Bone marrow (tissue), 2 donors: Measurements from ENCODE around the gene SZT2.
"Not testable (repeated sequence)": the region's sequence is repeated elsewhere in the genome, so short reads cannot be mapped to it uniquely, and the experiment has no call there.

ENCODE experiments used
- DNase-seq, 2 donors: peaks; one replicate each; lab custom pipeline; 2025; lab: John Stamatoyannopoulos, UW

The SZT2 gene

DNA sequence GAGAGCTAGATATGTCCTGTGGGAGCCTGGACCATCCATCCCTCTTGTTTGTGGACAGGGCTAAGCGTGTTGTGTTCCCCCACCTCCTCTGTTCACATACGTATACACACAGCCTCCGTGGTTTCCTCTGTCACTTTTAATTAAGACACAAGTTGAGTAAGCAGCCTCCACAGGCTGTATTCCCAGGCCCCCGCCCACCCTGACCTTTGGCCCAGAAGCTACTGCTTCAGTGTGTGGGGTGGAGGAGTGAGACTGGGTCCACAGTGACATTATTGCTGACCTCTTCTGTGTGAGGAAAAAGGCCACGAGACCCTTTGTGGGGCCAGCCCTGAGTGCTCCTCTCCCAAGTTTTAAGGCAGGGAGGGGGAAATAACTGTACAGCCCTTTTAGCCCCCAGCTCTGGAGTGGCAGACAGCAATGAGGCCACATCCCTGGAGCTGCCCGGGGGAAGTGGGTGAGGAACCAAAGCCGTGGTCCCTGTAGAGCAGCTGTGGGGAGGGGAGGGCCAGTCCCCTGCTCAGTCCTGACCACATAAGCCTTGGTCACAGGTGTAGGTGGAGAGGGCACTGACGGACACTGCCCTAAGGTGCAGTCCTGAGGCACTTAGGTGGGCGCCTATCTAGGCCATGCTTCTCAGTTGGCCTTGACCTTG is 26.3 kb upstream of the SZT2 start:
- no peak for DNase-seq

DNA sequence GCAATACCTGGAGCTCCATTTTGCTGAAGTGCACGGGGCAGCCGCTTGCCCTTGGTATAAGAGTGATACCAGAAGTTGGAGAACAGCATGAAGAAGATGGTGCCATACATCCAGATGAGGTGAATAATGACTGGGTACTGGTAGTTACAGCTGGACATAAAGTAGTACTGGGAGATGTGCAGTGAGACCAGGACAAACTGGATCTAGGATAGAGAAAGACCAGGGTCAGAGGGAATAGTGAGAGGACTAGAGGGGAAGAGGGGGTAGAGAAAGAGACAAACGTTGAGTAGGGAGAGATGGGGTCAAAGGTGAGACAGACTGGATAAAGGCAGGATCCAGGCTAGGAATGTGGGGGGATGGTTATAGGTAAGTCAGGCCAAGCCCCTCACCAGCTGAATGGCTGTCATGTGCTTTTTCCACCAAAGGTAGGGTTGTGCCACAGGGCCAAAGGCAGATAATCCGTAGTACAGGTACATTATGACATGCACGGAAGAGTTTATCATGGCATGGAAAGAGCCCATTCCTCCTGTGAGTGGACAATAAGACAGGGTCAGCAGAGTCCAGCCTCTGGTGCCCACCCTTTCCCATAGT is 25.7 kb upstream of the SZT2 start:
- no peak for DNase-seq

- no peak for DNase-seq
Measured at GRCh38 chr1:43365678-43366077, 24.0 kb upstream of the SZT2 start.

DNA sequence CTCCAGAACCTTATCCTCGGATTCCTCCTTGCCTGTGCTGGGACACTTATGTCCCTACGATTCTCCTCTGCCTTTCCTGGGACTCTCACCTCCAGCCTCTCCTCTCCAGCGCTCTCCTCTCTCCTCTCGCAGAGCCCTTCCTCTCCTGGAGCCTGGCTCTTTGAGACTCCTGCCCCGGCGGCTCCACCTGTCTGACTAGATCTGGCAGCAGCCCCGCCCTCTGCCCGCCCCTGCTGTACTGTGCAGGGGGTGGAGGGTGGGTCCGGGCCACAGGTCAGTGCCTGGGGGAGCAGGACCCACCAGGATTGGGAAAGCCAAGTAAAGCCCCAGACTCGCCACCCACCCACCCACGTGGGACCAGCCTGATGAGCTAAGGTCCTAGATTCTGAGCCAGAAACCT is 23.5 kb upstream of the SZT2 start:
- DNase-seq = no peak

DNA sequence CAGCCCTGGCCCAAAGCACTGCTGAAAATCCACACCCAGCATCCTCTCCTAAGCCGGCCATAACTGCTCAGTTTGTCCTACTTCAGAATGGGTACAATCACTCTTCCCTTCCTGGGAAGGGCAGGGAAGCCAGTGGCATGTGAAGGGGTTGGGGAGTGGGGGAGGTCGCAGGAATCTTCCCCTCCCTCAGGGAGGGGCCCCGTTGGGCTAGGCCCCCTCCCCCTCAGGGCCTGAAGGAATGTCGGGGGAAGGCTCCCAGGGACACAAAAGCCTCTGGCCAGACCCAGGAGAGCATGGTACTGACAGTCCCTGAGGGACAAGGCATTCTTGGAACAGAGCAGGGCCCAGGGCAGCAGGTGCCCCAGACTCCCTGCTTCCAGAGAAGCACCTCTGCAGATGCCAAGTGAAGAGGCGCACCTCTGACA is 23.1 kb upstream of the SZT2 start:
- no peak for DNase-seq

DNA sequence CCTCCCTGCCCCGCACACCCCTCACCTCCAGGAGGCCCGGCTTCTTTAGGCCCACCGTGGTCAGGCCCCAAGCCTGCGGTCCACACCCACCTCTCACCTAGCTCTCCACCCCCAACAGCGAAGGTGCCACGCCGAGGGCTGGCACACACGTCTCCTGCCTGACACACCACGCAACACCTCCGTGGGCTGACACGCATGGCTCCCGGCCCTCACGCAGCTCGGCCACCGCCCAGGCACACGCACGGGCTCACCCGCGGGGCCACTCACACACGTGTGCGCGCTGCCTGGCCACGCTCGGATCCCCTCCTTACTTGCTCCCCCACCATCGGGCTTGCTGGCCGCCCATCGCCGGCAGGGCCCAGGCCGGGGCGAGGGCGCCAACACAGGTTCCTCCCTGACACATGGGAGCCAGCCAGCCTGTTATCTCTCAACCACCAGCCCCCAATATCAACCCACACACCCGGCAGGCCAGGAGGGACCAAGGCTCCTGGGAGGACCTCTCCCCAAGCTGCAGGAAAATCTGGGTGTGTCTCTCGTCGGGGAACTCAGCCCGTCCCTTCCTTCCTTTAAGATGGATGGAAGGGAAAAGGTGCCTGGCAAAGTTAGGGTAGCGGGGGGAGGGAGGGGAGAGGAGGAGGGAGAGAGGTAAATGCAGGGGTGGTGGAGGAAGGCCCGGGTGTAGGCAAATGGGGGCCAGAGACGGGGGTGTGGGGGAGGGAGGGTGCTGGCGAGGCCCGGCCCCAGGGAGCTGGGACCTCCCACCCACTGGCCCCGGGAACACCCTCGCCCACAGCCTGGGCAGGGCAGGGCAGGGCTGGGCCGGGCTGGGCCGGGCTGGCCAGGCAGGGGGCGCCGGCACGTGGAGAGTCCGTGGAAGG is 22.4 kb upstream of the SZT2 start:
- DNase-seq = no peak

DNA sequence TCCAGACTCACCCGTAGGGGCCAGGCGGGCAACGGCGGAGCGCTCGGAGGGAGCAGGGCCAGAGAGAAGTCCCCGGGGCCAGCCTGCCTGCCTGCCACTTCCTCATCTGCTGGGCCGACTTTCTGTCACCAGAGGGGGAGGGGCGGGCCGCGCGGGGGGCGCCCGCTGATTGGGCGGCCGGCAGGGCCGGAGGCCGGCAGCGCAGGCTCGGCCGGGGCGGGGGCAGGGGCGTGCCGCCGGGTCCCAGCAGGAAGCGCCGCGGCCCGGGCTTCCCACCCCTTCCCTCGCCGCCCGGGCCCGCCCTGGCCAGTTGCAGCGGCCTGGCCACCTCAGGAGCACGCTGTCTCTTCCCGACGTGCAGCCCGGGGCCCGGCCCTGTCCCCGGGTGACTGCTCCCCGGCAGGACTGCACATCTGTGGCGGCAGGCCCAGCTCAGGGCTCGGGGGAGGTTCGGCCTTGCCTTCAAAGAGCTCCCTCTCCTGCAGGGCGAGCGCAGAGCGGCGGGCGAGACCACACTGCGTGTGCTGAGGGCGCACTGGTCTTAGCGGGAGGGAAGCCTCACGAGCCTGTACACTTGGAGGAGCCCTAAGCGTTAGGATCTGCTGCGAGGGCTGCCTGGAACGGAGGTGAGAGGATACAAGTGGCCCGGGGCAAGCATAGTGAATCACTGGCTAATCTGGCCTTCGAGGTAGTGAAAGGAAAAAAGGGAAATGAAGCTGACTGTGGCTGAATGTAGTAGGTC is 21.6 kb upstream of the SZT2 start, which contains the start of gene ELOVL1:
Gene ELOVL1 (minus strand): TSS at position 108 of the 742 bp plus-strand sequence. CDS start 2,402 bp downstream, outside the sequence.
- DNase-seq = peak; percentile 74 to 94

DNA sequence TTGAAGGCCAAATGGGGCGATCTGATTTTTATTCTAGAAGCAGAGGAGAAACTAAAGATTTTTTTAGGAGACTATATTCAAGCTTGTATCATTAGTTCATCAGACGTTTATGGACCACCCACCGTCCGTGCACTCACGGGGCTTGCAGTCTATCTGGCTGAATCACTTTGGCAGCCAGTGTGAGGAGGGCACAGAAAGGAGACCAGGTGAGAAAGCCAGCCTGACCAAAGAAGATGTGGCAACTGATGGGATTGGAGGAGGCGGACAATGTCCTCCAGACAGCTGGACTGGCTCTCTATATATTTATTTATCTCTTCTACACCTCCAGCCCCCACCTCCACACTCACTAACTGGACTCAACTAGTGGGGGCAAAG is 21.1 kb upstream of the SZT2 start:
- no peak for DNase-seq

DNA sequence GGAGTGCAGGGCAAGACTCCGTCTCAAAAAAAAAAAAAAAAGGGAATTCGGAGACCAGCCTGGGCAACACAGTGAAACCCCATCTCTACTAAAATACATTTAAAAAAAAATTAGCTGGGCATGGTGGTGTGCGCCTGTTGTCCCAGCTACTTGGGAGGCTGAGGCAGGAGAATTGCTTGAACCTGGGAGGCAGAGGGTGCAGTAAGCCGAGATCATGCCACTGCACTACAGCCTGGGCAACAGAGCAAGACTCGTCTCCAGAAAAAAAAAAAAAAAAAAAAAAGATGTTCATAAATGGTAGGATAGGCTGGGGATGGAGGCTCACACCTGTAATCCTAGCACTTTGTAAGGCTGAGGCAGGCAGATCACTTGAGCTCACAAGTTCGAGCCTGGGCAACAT is 19.9 kb upstream of the SZT2 start:
- DNase-seq = not testable (repeated sequence)

DNA sequence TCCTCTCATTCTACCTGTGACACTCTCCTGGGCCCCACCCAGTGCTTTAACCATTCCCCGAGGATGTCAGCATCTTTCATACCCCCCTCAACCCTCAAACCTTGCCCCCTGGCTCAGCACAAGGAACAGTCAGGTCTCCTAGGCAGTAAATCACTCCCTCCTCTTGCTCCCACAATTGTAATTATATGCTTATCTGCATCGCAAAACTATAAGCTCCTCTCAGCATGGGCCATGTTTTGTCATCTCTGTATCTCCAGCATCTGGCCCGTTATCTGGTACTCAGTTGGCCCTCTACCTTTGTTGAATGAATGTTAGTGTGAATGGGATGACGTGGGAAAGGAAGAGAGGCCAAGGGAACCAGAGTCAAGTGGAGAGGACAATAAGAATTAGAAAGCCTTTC is 19.1 kb upstream of the SZT2 start:
- no peak for DNase-seq

DNA sequence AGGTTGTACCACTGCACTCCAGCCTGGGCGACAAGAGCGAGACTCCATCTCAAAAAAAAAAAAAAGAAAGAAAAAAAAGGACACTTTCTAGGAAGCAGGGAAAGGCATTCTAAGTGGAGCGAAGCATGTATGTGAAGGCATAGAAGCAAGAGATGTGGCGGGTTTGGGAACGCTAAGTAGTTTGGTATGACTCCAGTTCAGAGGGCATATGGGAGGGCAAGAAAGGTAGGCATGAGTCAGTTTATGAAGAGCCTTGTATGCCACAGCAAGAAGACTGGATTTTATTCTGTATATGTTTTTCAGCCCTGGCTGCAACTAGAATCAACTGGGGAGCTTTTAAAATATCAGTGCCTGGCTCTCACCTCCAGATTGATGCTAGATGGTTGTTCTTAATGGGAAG is 17.5 kb upstream of the SZT2 start:
- DNase-seq = no peak

DNA sequence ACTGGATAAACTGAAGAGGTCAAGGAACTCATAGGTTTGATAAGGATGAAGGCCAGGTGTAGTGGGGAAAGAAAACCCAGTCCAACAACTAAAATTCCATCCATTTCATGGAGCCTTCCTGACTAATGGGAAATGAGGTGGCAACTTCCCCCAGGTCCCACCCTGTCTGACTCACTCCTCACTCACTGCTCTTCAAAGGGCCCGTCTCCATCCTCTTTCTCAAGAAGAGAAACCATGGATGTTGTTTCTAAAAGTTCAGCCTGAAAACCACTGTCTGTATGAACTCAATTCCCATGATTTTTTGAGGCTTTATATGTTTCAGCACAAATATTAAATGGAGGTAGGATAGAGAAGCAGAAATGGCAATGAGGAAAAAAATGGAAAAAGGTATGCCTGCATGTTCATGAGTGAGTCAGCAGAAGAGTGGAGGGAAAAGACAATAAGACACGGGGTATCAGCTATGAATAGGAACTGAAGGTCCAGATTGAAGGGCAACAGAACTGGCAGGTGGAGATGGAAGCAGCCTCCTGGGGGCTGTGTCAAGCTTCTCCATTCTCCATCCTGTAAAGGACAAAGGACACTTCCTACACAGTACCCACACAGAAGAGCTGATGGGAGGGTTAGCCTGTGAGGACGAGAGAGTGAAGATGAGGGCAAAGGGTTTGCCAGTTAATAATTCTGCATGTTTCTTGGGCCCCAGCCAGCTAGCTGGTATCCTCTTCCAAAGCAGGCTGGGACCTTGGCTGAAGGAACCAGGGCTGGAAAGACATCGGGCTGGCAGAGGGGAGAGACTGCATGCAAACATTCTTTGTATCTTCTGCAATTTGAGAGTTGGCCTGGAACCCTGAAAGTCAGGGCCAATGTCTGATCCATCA is 16.4 kb upstream of the SZT2 start:
- DNase-seq = no peak

- no peak for DNase-seq
Measured at GRCh38 chr1:43376723-43377235, 12.9 kb upstream of the SZT2 start.

DNA sequence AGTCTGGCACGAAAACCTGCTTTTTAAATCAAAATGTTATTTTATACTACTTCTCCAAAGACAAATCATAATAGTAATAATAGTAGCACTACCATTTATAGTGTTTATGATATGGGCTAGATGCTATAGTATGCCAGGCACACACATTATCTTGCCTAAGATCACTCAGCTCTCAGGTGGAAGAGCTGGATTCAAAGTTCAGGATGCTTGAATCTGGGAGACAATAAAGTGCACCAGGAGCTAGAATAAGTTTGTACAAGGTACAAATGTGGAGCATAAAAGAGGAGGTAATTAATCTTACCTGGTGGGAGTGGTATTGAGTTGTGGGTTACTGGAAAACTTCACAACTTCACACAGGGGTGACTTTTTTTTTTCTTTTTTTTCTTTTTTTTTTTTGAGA is 11.9 kb upstream of the SZT2 start:
- no peak for DNase-seq

GRCh38 chr1:43379476-43379875 is 10.2 kb upstream of the SZT2 start:
- DNase-seq = no peak

GRCh38 chr1:43381612-43382011 is 8.1 kb upstream of the SZT2 start:
- DNase-seq = peak; percentile 29 to 82

- no peak for DNase-seq
Measured at GRCh38 chr1:43382027-43382779, 7.5 kb upstream of the SZT2 start.

DNA sequence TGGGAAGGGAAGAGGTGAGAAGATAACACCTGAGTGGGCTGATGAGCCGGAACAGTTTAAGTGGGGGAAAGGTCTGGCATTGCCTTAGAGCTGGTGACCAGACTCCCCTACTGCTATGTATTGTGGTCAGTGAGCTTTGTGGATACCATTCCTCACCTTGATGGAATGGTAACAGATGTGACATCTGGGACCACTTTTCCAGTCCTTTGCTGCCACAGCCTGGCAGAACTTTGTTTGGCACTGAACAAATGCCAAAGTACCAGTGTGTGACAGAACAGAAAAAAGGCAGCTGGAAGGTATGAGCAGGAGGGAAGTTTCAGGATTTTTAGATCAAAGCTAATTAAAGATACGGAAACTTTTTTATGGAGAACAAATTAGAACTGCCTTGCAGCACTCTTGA is 6.2 kb upstream of the SZT2 start:
- no peak for DNase-seq

- DNase-seq = no peak
Measured at GRCh38 chr1:43386676-43387075, 3.0 kb upstream of the SZT2 start.

GRCh38 chr1:43387976-43388599 is 1.6 kb upstream of the SZT2 start:
- DNase-seq = no peak
